LNCAP (cell line): ENCODE measurements around the gene BUD13.

Source experiments
- TF ChIP-seq, protein P1 (sequence below): fragments of 450-650 bp; IDR thresholded peaks from 2 replicates; pipeline ENCODE4 v1.5.1; 2017; ENCODE audit warnings: mild to moderate bottlenecking

BUD13 gene

DNA sequence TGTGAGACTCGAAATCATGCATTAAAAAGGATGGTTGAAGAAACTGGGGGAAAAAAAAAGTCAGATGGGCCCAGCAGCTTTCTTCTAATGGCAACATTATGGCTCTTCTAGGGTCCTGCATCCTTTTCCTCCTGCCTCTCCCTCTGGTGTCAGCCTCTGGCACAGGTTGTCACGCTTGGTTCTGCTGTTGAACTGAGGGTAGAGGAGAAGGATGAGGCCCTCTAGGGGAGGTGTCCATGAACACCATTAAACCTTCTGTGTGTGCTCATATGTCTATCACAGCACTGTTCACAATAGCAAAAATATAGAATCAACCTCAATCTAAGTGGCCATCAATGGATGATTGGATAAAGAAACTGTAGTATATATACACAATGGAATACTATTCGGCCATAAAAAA is 36.0 kb downstream of the BUD13 start:
- TF ChIP-seq, protein P1, sequence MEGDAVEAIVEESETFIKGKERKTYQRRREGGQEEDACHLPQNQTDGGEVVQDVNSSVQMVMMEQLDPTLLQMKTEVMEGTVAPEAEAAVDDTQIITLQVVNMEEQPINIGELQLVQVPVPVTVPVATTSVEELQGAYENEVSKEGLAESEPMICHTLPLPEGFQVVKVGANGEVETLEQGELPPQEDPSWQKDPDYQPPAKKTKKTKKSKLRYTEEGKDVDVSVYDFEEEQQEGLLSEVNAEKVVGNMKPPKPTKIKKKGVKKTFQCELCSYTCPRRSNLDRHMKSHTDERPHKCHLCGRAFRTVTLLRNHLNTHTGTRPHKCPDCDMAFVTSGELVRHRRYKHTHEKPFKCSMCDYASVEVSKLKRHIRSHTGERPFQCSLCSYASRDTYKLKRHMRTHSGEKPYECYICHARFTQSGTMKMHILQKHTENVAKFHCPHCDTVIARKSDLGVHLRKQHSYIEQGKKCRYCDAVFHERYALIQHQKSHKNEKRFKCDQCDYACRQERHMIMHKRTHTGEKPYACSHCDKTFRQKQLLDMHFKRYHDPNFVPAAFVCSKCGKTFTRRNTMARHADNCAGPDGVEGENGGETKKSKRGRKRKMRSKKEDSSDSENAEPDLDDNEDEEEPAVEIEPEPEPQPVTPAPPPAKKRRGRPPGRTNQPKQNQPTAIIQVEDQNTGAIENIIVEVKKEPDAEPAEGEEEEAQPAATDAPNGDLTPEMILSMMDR, result no peak

GRCh38 chr11:116733969-116734508 is 38.7 kb downstream of the BUD13 start:
- TF ChIP-seq, protein P1, result no peak

GRCh38 chr11:116733043-116733755 is 39.6 kb downstream of the BUD13 start:
- TF ChIP-seq, protein P1, result peak; percentile 4; the same call in 1 of the 2 replicates

GRCh38 chr11:116732271-116733042 is 40.3 kb downstream of the BUD13 start:
- TF ChIP-seq, protein P1, result peak; percentile 80

DNA sequence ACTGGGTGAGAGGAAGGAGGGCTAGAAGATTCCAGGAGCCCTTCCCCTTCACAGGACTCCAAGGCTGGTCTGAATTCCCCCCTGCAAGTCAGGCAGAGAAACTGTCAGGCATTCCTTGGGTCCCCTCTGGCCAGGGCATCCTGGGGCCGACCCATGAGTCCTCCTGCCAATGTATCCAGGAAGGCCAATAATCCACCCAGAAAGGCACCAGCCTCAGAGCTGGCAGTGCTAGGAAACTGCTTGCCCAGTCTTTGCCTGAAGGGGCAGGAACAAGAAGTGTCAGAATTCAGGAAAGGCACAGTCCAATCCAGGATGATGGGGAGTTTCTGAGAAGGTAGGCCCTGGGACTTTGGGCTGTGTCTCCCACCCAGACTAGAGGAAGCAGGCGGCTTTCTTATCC is 41.0 kb downstream of the BUD13 start:
- TF ChIP-seq, protein P1, result no peak

DNA sequence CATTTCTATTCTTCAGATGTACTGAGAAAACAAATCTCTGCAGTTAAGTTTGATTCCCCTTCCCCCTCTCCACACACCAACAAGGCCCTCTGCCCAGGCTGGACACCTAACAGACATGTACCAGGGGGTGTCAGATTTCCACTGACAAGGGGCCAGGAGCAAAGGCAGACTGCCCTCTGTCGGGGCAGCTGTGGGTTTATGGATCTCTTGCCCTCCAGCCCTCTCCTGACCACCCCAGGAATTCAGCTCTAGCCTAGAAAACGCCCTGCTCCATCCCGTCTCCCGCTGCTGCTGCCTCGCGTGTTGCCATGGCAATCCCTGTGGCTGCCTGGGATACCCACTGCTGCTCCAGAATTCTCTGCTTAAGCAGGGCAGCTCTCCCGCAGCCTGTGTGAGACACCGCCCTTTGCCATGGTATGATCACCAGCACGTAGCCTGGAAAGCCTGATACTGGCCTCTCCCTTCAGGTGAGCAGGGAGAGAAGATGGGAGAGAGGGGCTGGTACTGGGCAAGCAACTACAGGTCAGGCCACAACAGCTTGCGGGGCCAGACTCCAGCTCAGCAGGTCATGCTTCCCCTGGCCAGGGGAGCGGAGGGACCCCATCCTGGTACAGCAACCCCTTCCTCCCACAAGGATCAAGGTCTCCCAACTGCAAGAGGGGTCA is 41.6 kb downstream of the BUD13 start:
- TF ChIP-seq, protein P1, result no peak

- TF ChIP-seq, protein P1, result no peak
Measured at GRCh38 chr11:116730601-116731000, 42.2 kb downstream of the BUD13 start.
